ENCODE measurements around the gene GHDC.

DNA sequence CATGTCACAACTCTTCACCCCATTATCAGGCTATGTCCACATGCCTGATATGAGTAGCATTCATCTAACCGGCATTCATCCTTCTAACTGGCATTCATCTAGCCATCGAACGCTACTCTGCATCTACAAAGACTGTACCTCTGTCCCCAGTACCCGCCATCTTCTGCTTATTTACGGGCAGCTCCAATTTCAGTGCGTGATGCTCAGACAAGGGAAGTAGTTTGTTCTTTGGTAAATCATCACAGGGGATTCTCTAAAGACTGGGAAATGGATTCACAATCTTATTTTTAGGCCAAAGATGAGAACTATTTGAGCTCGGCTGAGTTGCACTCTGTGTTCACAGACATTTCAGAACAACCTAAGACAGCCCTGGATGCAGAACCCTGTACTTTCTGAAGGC, 42.5 kb upstream of the GHDC start:
- TF ChIP-seq, protein P1, sequence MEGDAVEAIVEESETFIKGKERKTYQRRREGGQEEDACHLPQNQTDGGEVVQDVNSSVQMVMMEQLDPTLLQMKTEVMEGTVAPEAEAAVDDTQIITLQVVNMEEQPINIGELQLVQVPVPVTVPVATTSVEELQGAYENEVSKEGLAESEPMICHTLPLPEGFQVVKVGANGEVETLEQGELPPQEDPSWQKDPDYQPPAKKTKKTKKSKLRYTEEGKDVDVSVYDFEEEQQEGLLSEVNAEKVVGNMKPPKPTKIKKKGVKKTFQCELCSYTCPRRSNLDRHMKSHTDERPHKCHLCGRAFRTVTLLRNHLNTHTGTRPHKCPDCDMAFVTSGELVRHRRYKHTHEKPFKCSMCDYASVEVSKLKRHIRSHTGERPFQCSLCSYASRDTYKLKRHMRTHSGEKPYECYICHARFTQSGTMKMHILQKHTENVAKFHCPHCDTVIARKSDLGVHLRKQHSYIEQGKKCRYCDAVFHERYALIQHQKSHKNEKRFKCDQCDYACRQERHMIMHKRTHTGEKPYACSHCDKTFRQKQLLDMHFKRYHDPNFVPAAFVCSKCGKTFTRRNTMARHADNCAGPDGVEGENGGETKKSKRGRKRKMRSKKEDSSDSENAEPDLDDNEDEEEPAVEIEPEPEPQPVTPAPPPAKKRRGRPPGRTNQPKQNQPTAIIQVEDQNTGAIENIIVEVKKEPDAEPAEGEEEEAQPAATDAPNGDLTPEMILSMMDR (IDR thresholded peaks at IDR 0.05; ENCODE audit: extremely low read depth in 1 of 2, insufficient read depth in 1 of 2, low read depth in 1 of 2, low read length in 2 of 2): no peak
- no peak for TF ChIP-seq POLR2A (IDR thresholded peaks at IDR 0.05; ENCODE audit: low read depth, low read length)

Data from endothelial cell of umbilical vein (primary cell).